SKM-1 treated with dmso at 0.1 percent for 144 hours (cell line): ENCODE results near the gene SLC22A4.

Source experiments
- DNase-seq: peaks from one replicate; lab custom pipeline; 2025; ENCODE audit not compliant: unreplicated experiment; lab: John Stamatoyannopoulos, UW

The SLC22A4 gene

GRCh38 chr5:132298298-132299212 lies 4.4 kb downstream of the SLC22A4 start:
- peak; percentile 13 for DNase-seq

- no peak for DNase-seq
Observed at GRCh38 chr5:132299917-132300316, 5.7 kb downstream of the SLC22A4 start.

GRCh38 chr5:132300577-132301343 lies 6.6 kb downstream of the SLC22A4 start:
- DNase-seq: no peak

- DNase-seq: no peak
Observed at GRCh38 chr5:132301344-132302271, 7.4 kb downstream of the SLC22A4 start.

GRCh38 chr5:132302413-132302812 lies 8.2 kb downstream of the SLC22A4 start:
- DNase-seq: no peak

GRCh38 chr5:132303589-132303988 lies 9.4 kb downstream of the SLC22A4 start:
- DNase-seq: no peak

GRCh38 chr5:132305420-132305819 lies 11.2 kb downstream of the SLC22A4 start:
- no peak for DNase-seq

- DNase-seq: no peak
Observed at GRCh38 chr5:132308701-132309100, 14.5 kb downstream of the SLC22A4 start.

- DNase-seq: no peak
Observed at GRCh38 chr5:132309679-132310078, 15.5 kb downstream of the SLC22A4 start.

GRCh38 chr5:132310141-132310834 lies 16.1 kb downstream of the SLC22A4 start:
- DNase-seq: no peak

GRCh38 chr5:132313366-132313765 lies 19.2 kb downstream of the SLC22A4 start:
- no peak for DNase-seq

- no peak for DNase-seq
Observed at GRCh38 chr5:132313961-132314432, 19.8 kb downstream of the SLC22A4 start.

- no peak for DNase-seq
Observed at GRCh38 chr5:132315529-132316067, 21.4 kb downstream of the SLC22A4 start.

- no peak for DNase-seq
Observed at GRCh38 chr5:132319975-132320374, 25.8 kb downstream of the SLC22A4 start.

GRCh38 chr5:132321109-132321721 lies 27.0 kb downstream of the SLC22A4 start:
- DNase-seq: no peak

GRCh38 chr5:132322266-132322665 lies 28.1 kb downstream of the SLC22A4 start:
- DNase-seq: no peak

- no peak for DNase-seq
Observed at GRCh38 chr5:132323202-132323601, 29.0 kb downstream of the SLC22A4 start.

- DNase-seq: no peak
Observed at GRCh38 chr5:132325691-132326090, 31.5 kb downstream of the SLC22A4 start.

GRCh38 chr5:132327252-132327955 lies 33.2 kb downstream of the SLC22A4 start:
- no peak for DNase-seq
